ENCODE measurements around the gene RYR2. TPM values are rescaled to one million over a fixed set of nuclear protein-coding genes. Genes with fewer than 3 reads are reported as not detected.

Gene RYR2
- total and polyA plus RNA-seq, 2 of the 8 experiments (the other 6 are each of a cell fraction or from before 2014, with no cell fraction given) = 1.3 to 4.4 TPM

DNA sequence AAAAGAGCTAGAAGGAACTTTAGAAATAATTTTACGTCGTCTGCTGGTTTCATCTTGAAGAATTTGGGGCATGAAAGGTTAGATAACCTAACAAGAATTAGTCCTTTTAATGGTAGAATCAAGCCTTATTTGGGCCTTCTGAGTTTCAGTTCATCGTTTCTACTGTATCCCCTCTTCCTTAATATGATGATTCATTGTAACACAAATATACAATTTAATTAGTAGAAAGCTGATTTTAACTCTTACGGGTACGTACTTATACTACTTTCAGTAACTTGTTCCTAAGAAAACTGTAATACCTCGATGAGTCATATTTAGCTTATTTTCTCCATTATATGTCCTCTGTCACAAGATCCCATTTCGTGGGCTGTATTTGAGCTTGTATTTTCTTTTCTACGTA is 264.7 kb downstream of the RYR2 start:
- H3K4me3 ChIP-seq (ENCODE audit: extremely low read depth in 1 of 4, insufficient read depth in 2 of 4, low read depth in 3 of 4, low read length in 4 of 4) = no peak overlapping the region
- peaks cover 0 to 1% (median 0%) of the 10 kb centered on the region in 4 experiments; a peak in 1 of 7 replicates for H3K27me3 ChIP-seq (replicated peaks in 1 of 4; ENCODE audit: control insufficient read depth in 3 of 4, extremely low read depth in 1 of 4, insufficient read depth in 3 of 4, low read length in 3 of 4)
- H3K79me1 ChIP-seq (ENCODE audit: low read depth, low read length) = no peaks in the 10 kb centered on the region
- POLR2A ChIA-PET (ENCODE audit: partially characterized antibody) = no interaction called here
- H3K23ac ChIP-seq (ENCODE audit: insufficient read length) = no peak overlapping the region
- no peak overlapping the region for H3K56ac ChIP-seq (replicated peaks; ENCODE audit: insufficient read length, low read depth, low read length)
- H3K4me1 ChIP-seq (replicated peaks in 1 of 4; ENCODE audit: control insufficient read depth in 3 of 4, insufficient read depth in 4 of 4, low read length in 3 of 4) = peaks cover 0 to 3% (median 0%) of the 10 kb centered on the region in 4 experiments; a peak in 1 of 7 replicates
- no peak overlapping the region for H3K9ac ChIP-seq (replicated peaks in 1 of 4; ENCODE audit: extremely low read depth in 1 of 4, low read depth in 3 of 4, low read length in 3 of 4)
- no peaks in the 10 kb centered on the region for H3K9me3 ChIP-seq (ENCODE audit: insufficient read depth in 2 of 2, low read depth in 1 of 2, low read length in 1 of 2)
- DNase-seq (ENCODE audit: low read depth in 1 of 2, low spot score in 2 of 2) (no peak), FAIRE-seq (no peak)
- H3K79me2 ChIP-seq (ENCODE audit: control insufficient read depth in 1 of 2, insufficient read depth in 2 of 2, low read length in 2 of 2) = no peaks in the 10 kb centered on the region
- H4K91ac ChIP-seq (replicated peaks; ENCODE audit: insufficient read length, low read length) = no peak overlapping the region
- no peak overlapping the region for H3K18ac ChIP-seq (ENCODE audit: extremely low read depth, low read length)
- no peak overlapping the region for H2AFZ ChIP-seq (ENCODE audit: low read length)
- no peak overlapping the region for H2AK5ac ChIP-seq (ENCODE audit: low read depth, low read length)
- H3K36me3 ChIP-seq (ENCODE audit: control insufficient read depth in 2 of 4, insufficient read depth in 4 of 4, low read length in 3 of 4) = no peaks in the 10 kb centered on the region
- no peak overlapping the region for H3K27ac ChIP-seq (ENCODE audit: low read depth, low read length)
- H4K5ac ChIP-seq (ENCODE audit: insufficient read length, low read depth, low read length) = no peak overlapping the region
- WGBS, 2 experiments (ENCODE audit: extremely low coverage in 1 of 2, insufficient coverage in 1 of 2, insufficient read length in 1 of 2, insufficient replicate concordance in 2 of 2, low coverage in 1 of 2, low lambda C conversion rate in 2 of 2, missing lambda C conversion rate in 1 of 2) = 88% methylated on average over 8 of the region's 8 CpGs; no CpG with 5 or more reads in 1 of the 2 experiments
- no peak overlapping the region for H4K8ac ChIP-seq (ENCODE audit: extremely low read depth, insufficient read depth, low read length)
- no peak overlapping the region for H3K14ac ChIP-seq (ENCODE audit: insufficient read length)
- no peaks in the 10 kb centered on the region for H4K20me1 ChIP-seq (replicated peaks in 1 of 2; ENCODE audit: control insufficient read depth in 1 of 2, insufficient read depth in 2 of 2, low read length in 2 of 2)
- no peak overlapping the region for H2BK20ac ChIP-seq (ENCODE audit: low read length)
- no peak for TF ChIP-seq TEAD4 (IDR thresholded peaks at IDR 0.05; ENCODE audit: low read depth, low read length)
- no peak for TF ChIP-seq TBP (IDR thresholded peaks at IDR 0.05; ENCODE audit: low read depth, low read length)
- TF ChIP-seq JUN (IDR thresholded peaks at IDR 0.05; ENCODE audit: low read depth, low read length) = no peak
- TF ChIP-seq SP1 (IDR thresholded peaks at IDR 0.05; ENCODE audit: low read depth, low read length) = no peak
- TF ChIP-seq KDM5A (IDR thresholded peaks at IDR 0.05; ENCODE audit: low read length) = no peak
- TF ChIP-seq GTF2F1 (IDR thresholded peaks at IDR 0.05; ENCODE audit: borderline replicate concordance, low read depth, low read length) = no peak
- no peak for TF ChIP-seq CBX8 (IDR thresholded peaks at IDR 0.05; ENCODE audit: borderline replicate concordance, low read depth, low read length)
- TF ChIP-seq BCL11A (IDR thresholded peaks at IDR 0.05; ENCODE audit: low read depth in 2 of 2, low read length in 2 of 2) = no peak
- TF ChIP-seq JUND (IDR thresholded peaks at IDR 0.05; ENCODE audit: low read length) = no peak
- no peak for TF ChIP-seq SP2 (IDR thresholded peaks at IDR 0.05; ENCODE audit: low read length)
- TF ChIP-seq SAP30 (IDR thresholded peaks at IDR 0.05; ENCODE audit: insufficient read depth, insufficient replicate concordance, low read length) = no peak
- CTCF ChIA-PET (ENCODE audit: partially characterized antibody) = interaction anchor here (0.7 kb wide), 2 partner anchors 16 to 267 kb away, joined by 3 read pairs; no protein-coding TSS in a partner anchor
- no peaks in the 10 kb centered on the region for H3K23me2 ChIP-seq (ENCODE audit: low read depth, low read length)
- no peak overlapping the region for H2BK15ac ChIP-seq (ENCODE audit: low read length)
- H3K4me2 ChIP-seq (ENCODE audit: insufficient read depth in 1 of 2, low read depth in 2 of 2, low read length in 2 of 2) = no peak overlapping the region
- H2BK120ac ChIP-seq (replicated peaks; ENCODE audit: low read depth, low read length) = no peak overlapping the region
- H3K4ac ChIP-seq (replicated peaks; ENCODE audit: insufficient read length, low read depth, low read length) = no peak overlapping the region
- H2BK12ac ChIP-seq (ENCODE audit: low read depth, low read length) = no peak overlapping the region
- H2BK5ac ChIP-seq (ENCODE audit: low read depth, low read length) = no peak overlapping the region
